BE2C (cell line): ENCODE data around the gene CEACAM8.

ENCODE experiments used
- DNase-seq: peaks from one replicate; pipeline ENCODE4 v3.0.0-alpha.2; 2020
- H3K27me3 ChIP-seq: fragments of 250-450 bp; sonication (Bioruptor Pico); 2 replicates; pipeline ENCODE4 v1.5.1; 2020; ENCODE audit warnings: mild to moderate bottlenecking
- H3K36me3 ChIP-seq: fragments of 250-450 bp; sonication (Bioruptor Pico); 2 replicates; pipeline ENCODE4 v1.5.1; 2020; ENCODE audit warnings: mild to moderate bottlenecking
- H3K4me1 ChIP-seq: fragments of 250-450 bp; sonication (Bioruptor Pico); 2 replicates; pipeline ENCODE4 v1.5.1; 2020
- H3K4me3 ChIP-seq: 2 replicates; pipeline ENCODE4 v1.5.1; 2011; ENCODE audit warnings: low read depth, low read length
- H3K9me3 ChIP-seq: fragments of 250-450 bp; sonication (Bioruptor Pico); 2 replicates; pipeline ENCODE4 v1.5.1; 2020
- TF ChIP-seq, protein P1 (sequence below): IDR thresholded peaks from 2 replicates; pipeline ENCODE4 v1.5.1; 2012; ENCODE audit warnings: mild to moderate bottlenecking, low read depth, low read length

CEACAM8 gene

DNA sequence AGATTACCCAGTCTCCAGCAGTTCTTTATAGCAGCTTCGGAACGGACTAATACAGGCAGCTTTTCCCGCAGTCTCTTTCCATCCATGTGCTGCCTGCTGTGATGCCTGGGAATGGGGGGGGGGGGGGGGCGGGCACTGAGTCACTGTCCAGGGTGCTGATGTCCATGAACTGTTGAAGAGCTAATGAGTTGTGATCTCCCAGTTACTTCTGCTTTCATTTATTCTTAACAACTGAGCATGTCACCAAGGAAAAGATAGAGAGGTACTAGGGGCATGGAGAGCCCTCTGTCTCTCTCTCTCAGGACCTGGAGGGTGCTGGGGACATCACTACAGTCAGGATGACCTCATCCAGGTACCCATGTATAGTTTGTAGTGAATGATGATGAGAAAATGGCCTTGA, 46.2 kb downstream of the CEACAM8 start:
- TF ChIP-seq, protein P1, sequence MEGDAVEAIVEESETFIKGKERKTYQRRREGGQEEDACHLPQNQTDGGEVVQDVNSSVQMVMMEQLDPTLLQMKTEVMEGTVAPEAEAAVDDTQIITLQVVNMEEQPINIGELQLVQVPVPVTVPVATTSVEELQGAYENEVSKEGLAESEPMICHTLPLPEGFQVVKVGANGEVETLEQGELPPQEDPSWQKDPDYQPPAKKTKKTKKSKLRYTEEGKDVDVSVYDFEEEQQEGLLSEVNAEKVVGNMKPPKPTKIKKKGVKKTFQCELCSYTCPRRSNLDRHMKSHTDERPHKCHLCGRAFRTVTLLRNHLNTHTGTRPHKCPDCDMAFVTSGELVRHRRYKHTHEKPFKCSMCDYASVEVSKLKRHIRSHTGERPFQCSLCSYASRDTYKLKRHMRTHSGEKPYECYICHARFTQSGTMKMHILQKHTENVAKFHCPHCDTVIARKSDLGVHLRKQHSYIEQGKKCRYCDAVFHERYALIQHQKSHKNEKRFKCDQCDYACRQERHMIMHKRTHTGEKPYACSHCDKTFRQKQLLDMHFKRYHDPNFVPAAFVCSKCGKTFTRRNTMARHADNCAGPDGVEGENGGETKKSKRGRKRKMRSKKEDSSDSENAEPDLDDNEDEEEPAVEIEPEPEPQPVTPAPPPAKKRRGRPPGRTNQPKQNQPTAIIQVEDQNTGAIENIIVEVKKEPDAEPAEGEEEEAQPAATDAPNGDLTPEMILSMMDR = no peak
- no peaks in the 10 kb centered on the region for H3K4me1 ChIP-seq
- no peaks in the 10 kb centered on the region; the same call in 1 of the 2 replicates for H3K9me3 ChIP-seq
- no peak overlapping the region for H3K4me3 ChIP-seq
- no peaks in the 10 kb centered on the region for H3K36me3 ChIP-seq
- DNase-seq = no peak
- H3K27me3 ChIP-seq = no peaks in the 10 kb centered on the region

DNA sequence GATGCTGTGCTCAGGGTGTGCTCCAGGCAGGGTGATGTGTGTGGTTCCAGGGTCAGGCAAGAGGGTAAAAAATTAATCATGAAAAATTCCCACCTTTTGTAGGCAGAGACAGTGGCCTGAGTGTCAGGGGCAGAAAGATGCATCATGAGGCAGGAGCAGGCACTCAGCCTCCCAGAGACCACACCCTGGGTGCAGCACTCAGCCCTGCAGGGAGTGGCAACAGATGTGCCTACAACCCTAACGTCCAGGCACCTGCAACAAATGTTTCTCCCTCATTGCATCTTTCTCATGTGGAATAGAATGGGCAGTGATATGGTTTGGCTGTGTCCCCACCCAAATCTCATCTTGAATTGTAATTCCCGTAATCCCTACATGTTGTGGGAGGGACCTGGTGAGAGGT, 46.8 kb downstream of the CEACAM8 start:
- TF ChIP-seq, protein P1 = no peak
- DNase-seq = no peak
- Histone ChIP-seq H3K4me1 (no peaks in the 10 kb centered on the region), H3K4me3 (no peak overlapping the region), H3K9me3 (no peaks in the 10 kb centered on the region; the same call in 1 of the 2 replicates), H3K27me3 (no peaks in the 10 kb centered on the region), H3K36me3 (no peaks in the 10 kb centered on the region)

- Histone ChIP-seq H3K27me3 (no peaks in the 10 kb centered on the region), H3K9me3 (no peaks in the 10 kb centered on the region; the same call in 1 of the 2 replicates), H3K4me1 (no peaks in the 10 kb centered on the region), H3K36me3 (no peaks in the 10 kb centered on the region), H3K4me3 (no peak overlapping the region)
- TF ChIP-seq, protein P1 = no peak
- no peak for DNase-seq
These were observed 47.8 kb downstream of the CEACAM8 start for GRCh38 chr19:42546831-42547500.

- no peak overlapping the region for H3K4me3 ChIP-seq
- no peak for DNase-seq
- H3K4me1 ChIP-seq = no peaks in the 10 kb centered on the region
- H3K36me3 ChIP-seq = no peaks in the 10 kb centered on the region
- TF ChIP-seq, protein P1 = no peak
- H3K9me3 ChIP-seq = no peaks in the 10 kb centered on the region; the same call in 1 of the 2 replicates
- H3K27me3 ChIP-seq = no peaks in the 10 kb centered on the region
These were observed 50.6 kb downstream of the CEACAM8 start for GRCh38 chr19:42544146-42544545.

GRCh38 chr19:42542791-42543190, 51.9 kb downstream of the CEACAM8 start:
- H3K4me1 ChIP-seq = no peaks in the 10 kb centered on the region
- H3K9me3 ChIP-seq = no peaks in the 10 kb centered on the region; the same call in 1 of the 2 replicates
- H3K36me3 ChIP-seq = no peaks in the 10 kb centered on the region
- H3K27me3 ChIP-seq = no peaks in the 10 kb centered on the region
- DNase-seq = no peak
- TF ChIP-seq, protein P1 = no peak
- H3K4me3 ChIP-seq = no peak overlapping the region

GRCh38 chr19:42540071-42540553, 54.6 kb downstream of the CEACAM8 start:
- Histone ChIP-seq H3K4me3 (no peak overlapping the region), H3K9me3 (no peaks in the 10 kb centered on the region; the same call in 1 of the 2 replicates), H3K27me3 (peaks cover 17% of the 10 kb centered on the region), H3K4me1 (no peaks in the 10 kb centered on the region), H3K36me3 (no peaks in the 10 kb centered on the region)
- DNase-seq = no peak
- TF ChIP-seq, protein P1 = no peak
